Left colon (tissue), 2 donors: ENCODE measurements around the gene LY6G6F. TPM values are rescaled to one million over a fixed set of nuclear protein-coding genes. Genes with fewer than 3 reads are reported as not detected.
A peak's percentile ranks its signal among the peaks of the same experiment; 100 is the strongest.

Source experiments
- ATAC-seq: fragments of 200-7000 bp; cut with Tn5 transposase; one replicate; pipeline ENCODE4 v1.9.1; 2020; ENCODE audit warnings: mild to moderate bottlenecking, moderate library complexity
- DNase-seq, 2 donors: peaks; one replicate each; pipeline ENCODE4 v3.0.0-alpha.2; 2020
- intact Hi-C, 2 donors: fragments of 100-400 bp; cut with DNase I in 1 of 2; cut with micrococcal nuclease in 1 of 2; formaldehyde crosslinking; loops; one replicate each; pipeline versions ENCODE4 v1.11.2 to v1.14.0; 2022; cut with DNase I, micrococcal nuclease
- total RNA-seq, 2 donors: library from RNA; stranded (reverse); fragmentation: NEBNext Ultra II Directional; extraction: Animal tissue kit (Norgen Biotek cat#: 25700); gene quantifications; one replicate each; pipeline ENCODE4 v1.2.1, GENCODE V29; 2021
- donor health status: DM: no; HTN: no; CAD: no.
- donor health status: DM: yes; HTN: yes; CAD: no.

LY6G6F gene
- total RNA-seq, 2 donors from 2014 or later = not detected

DNA sequence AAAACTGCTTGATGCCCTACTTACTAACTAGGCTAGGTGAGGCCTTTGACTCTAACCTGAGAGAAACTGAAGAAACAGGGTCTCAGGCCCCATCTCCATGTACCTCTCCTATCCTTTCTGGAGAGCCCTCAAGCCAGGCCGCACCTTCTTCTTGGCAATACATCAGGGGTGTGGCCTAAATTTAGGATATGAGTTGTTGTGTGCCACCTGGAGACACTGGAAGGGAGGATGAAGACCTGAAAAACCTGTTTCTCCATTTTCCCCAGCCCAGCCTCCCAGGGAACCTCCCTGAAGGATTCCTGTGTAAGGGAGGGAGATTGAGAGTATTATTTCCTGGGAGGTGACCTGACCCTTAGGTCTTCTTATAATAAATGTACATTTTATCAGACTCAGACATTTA, 11.6 kb downstream of the LY6G6F start:
- ATAC-seq (peak; percentile 84), DNase-seq (peak in 1 of 2 donors; percentile 74)
- intact Hi-C loops = no loop called here

DNA sequence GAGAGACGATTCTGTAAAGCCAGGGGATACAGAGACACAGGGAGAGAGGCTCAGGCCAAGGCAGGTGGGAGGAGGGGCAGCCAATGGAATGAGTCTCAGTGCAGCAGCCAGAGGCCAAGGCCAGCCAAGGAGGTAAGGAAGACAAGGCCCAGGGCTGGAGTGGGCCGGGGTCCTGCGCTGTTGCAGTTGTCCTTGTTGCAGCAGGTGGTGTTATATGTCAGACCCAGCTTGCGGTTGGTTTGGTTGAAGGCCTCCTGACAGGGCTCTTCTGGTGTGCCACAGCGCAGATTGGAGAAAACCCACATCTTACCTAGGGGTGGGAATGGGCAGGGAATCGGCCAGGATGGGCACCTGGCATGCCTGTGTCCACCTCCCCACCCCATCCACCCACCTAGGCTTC, 12.3 kb downstream of the LY6G6F start:
- intact Hi-C loops = no loop called here
- no peak for ATAC-seq
- no peak for DNase-seq

DNA sequence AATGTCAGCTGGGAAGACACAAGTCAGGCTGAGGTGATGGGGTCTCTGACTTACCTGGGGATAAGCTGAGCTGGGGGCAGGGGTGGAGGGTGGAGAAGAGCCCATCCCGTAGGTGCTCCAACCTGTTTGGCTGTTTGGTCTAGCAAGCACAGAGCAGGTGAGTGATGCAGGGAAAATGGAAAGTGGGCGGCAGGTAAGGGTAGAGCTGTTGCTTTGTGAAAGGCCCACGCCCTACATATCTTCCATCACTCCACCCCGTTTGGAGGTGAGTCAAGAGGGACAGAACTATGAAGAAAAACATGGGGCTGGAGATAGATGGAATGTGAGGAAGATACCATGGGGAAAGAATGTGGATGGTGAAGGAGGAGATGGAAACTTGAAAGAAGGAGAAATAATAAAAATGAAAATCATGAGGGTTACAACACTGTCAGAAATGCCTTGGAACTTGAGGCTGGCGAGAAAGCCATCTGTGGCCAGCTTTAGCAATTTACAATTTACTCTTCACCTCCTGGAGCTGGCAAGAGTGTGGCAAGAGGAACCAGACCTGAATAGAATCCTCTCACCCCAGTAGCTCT, 13.6 kb downstream of the LY6G6F start:
- ATAC-seq (peak; percentile 15), DNase-seq (no peak)
- intact Hi-C loops = no loop called here

DNA sequence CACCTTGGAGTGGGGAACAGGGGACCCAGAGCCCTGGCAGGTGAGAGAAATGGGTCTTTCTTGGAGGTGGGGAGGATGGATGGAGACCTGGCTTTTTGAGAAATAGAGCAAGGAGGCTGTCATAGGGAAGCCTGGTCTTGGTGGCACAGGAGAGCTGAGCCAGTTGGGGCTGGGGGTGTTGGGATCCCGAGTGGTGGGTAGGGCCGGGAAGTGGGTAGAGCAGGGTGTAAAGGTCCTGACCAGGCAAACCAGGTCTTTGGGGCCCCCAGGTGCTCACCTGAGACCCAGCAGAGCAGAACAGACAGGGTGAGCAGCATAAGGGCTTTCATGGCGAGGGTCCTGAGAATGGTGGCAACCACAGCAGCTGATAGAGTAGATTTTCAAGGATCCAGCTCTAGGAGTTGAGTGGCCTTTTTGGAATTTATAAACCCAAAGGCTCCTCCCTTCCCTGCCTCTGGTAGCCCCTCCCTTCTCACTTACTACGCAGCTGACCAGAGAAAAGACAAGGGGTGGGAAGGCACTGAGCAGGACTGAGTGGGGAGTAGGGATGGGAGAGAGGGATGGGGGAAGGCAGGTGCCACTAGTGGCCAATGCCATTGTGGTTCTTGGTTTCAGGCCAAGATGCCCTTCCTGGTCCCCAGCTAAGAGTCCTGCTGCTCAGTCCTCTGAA, 14.8 kb downstream of the LY6G6F start, which contains the start of gene LY6G6C:
TSS of gene LY6G6C (minus strand) at position 396 of the 670 bp plus-strand sequence. CDS start at position 329, 67 bp downstream.
- intact Hi-C loops = no loop called here
- DNase-seq (no peak), ATAC-seq (no peak)

DNA sequence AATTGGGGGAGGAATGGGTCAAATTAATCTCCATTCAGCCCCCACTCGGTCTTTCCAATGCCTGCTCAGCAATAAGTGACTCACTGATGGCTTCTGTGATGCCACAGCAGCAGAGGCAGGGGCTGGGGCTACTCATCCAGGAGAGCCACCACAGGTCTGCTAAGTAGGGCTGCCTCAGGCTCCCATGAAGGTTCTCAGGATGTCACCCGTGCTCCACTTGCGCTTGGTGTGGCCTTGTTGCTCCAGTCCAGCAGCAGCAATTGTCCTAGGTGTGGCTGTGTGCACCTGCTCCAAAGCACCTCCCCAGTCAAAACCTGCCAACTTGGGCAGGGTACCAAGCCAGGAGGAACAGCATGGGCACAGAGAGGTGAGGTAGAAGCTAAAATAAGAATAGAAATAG, 15.5 kb downstream of the LY6G6F start:
- intact Hi-C loops = no loop called here
- ATAC-seq (peak; percentile 12), DNase-seq (no peak)

DNA sequence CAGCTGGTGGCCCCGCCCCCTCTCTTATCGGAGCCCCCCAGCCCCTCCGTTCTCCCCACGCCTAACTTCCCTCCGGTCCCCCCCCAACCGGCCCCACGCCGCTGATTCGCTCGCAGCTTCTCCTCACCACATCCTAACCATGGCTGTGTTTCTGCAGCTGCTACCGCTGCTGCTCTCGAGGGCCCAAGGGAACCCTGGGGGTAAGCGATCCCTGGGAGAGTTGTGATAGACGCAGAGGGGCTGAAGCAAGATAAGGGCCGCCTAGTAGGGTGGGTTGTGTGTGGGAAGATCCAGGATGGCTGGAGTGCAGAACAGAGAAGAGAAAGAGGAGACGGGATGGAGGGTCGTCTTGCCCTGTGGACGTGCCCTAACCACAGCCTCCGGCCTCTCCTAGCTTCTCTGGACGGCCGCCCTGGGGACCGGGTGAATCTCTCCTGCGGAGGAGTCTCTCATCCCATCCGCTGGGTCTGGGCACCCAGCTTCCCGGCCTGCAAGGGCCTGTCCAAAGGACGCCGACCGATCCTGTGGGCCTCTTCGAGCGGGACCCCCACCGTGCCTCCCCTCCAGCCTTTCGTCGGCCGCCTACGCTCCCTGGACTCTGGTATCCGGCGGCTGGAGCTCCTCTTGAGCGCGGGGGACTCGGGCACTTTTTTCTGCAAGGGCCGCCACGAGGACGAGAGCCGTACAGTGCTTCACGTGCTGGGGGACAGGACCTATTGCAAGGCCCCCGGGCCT, 16.7 kb downstream of the LY6G6F start, which contains the start of gene MPIG6B:
TSS of gene MPIG6B (plus strand) at position 129 of the 735 bp plus-strand sequence. CDS start at position 140, 11 bp downstream.
- ATAC-seq (no peak), DNase-seq (no peak)
- intact Hi-C loops = no loop called here

DNA sequence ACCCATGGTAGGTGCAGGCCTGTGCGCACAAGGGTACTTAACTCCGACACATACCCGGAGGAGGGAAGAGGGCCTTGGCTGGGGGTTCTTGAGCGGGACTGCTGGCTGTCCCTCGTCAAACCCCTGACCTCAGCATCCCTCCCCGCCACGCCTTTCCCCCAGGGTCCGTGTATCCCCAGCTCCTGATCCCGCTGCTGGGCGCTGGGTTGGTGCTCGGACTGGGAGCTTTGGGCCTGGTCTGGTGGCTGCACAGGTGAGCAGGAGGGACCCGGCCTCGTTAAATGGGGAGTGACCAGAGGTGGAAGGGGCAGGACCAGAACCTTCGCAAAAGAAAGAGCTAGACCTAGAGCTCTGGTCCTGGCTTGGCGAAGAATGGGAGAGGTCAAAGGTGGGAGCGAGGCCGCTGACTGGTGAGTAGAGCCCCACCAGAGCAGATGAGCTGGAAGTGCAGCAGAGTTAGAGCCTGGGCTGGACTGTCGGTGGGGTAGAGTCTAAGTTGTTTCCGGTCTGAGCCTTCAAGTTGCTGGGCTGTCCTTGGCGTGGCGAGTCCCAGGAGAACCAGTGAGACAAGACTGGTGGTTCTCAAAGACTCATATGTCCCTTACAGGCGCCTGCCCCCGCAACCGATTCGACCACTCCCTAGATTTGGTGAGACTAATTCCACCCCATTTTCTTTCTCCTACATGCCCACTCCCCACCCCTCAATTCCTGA, 17.5 kb downstream of the LY6G6F start:
- DNase-seq (no peak), ATAC-seq (no peak)
- intact Hi-C loops = no loop called here

DNA sequence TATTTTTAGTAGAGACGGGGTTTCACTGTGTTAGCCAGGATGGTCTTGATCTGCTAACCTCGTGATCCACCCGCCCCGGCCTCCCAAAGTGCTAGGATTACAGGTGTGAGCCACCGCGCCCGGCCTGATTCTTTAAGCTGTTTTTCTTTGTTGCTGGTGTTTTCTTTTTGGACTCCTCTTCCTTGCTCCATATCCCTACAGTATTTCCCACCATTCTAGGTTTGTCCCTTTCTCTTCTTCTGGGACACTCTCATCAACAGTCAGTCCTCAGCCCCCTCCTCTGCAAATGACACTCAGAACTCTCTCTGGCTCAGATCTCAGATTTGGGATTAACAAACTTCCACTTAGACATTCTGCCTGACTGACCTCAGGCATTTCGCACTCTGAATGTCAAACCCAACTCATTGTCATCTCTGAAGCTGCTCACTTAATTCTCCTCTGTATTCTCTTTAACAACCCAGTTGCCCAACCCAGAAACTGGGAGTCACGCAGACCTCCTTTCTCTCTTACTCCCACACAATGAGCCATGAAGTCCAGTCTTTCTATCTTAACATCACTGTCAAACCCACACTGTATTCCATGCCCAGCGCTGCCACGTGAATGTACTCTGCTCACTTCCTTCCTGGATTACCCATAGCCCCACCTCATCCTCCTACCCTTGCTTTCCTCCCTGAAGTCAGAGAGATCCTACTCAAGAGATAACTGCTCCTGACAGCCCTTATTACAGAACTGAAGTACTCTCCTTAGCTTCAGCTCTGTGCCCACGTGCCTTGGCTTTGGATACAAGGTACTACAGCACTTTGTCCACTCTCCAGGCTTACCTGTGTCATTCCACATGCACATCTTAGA, 19.1 kb downstream of the LY6G6F start:
- intact Hi-C loops = no loop called here
- DNase-seq (no peak), ATAC-seq (no peak)

DNA sequence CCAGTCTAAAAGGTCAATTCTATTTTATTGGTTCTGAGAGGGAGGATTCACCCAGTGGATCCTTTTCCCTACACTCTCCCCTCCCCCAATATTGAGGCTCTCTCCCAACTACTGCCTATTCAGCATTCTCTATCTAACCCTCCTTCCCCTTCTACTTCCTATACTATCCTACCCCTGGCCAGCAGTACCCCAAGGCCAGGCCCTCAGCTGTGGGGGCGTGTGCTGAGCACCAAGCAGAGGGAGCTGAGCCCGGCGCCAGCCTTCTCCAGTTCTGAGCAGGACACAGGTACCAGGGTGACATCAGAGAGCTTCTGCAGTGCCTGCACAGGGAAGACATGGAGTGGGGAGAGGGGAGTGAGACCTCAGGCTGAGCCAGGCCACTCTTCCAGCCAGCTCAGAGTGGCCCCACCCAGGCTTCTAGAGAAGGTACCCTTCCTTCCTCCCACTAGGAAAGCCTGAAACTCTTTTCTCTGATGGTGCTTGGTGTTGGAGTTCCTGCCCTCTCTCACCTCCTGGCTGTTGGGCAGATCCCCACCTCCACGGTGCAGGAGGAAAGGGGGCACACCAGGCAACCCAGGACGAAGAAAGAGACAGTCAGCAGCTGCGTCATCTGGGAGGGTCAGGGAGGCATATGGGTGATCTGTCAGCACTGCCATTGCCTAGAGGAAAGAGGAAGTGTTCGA, 20.5 kb downstream of the LY6G6F start:
- intact Hi-C loops = no loop called here
- ATAC-seq = peak; percentile 21
- no peak for DNase-seq

DNA sequence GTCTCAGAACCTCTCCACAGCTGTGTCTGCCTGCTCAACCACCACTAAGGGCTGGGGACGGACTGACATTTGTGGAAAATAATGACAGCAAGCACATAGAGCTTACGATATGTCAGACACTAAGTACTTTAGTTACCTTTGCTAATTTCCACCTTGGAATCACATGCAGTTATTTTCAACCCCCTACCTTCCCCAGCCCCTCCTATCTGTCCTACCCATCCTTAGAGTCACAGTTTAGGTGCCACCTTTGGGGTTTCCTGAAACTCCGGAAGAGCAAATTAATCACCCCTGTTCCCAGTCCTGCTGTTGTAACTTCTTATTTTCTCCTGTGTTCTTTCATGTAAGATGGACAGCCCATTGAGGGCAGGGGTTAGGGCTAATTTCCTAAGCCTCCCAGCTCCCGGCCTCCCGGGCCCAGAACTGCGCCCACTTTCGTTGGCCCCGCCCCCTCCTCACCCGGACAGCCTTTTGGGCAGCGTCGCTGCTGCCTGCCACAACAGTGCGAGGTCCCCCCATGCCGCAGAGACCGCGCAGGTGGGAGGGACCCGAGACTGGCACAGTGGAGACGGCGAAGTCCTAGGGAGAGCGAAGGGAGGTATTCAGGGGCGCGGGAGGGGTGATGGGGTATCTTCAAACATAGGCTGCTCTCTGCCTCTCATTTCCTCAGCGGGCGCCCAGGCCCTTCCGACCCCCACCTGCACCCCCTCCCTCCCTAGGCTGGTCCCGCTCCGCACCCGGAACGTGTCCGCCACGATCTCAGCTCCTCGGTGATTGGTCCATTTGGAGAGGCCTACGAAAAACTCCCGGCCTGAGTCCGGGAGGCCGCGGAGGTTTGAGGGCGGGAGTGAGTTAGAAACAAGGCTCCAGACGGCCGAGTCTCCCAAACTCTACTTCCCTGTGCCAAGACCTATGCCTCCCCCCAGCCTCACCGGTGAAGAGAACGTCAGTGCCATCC, 21.3 kb downstream of the LY6G6F start:
- intact Hi-C loops = no loop called here
- DNase-seq = no peak
- ATAC-seq = no peak

DNA sequence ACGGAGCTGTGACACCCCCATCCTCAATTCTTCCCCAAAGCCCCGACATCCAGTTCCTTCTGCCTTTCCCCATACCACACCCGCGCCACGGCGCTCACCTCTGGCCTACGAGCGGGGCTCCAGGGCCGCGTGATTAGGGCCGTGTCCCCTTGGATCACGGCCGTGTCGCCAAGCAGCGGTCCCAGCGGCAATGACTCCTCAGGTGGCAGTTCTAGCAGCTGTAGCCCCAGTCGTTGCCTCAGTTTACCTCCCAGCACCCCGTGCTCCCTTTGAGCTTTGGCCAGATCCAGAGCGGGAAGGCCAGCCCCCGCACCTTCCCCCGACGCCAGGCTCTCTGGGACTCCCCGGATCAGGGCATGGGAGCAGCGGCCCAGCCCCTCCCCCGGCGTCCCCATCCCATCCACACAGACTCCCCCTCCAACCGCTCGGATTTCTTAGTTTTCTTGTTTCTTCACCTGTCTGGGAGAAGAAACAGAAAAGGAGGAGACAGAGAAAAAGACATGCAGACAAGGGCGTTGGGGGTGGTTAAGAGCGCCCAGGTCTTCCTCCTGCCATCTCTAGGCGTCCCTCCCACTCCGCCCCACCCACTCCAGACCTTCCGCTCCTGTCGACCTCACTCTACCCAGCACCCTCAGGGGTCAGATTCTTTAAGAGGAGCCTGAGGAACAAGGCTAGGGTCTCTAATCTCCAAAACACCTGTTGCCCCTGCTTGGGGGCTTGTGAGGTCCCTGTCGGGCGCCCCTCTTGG, 22.3 kb downstream of the LY6G6F start, which contains the start of gene DDAH2:
TSS of gene DDAH2 (minus strand) at position 533 of the 748 bp plus-strand sequence. CDS start at position 395, 138 bp downstream.
- intact Hi-C loops = no loop called here
- ATAC-seq = peak; percentile 59
- DNase-seq = peak; percentile 48 to 54

DNA sequence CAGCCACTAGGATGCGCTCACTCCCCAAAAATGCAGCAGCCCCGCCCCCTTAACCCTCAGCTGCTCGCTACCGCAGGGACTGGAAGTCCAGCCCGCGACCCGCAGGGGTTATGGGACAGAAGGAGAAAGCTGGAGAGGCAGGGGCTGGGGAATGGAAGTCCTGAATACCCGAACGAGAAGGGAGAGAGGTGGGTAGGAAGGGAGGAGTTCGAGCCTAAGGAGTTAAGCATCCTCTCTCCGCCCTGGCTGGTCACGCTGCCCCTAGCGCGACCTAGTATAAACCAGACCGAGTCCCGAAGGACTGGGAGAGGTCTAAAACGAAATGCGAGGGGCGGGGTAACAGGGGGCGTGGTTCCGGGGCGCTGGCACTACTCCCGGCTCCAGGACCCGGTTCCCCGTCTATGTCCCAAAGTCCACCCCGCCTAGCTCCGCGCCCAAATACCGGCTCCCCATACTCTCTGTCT, 22.9 kb downstream of the LY6G6F start:
- ATAC-seq (peak; percentile 78), DNase-seq (peak; percentile 95 to 97)
- intact Hi-C loops = no loop called here

DNA sequence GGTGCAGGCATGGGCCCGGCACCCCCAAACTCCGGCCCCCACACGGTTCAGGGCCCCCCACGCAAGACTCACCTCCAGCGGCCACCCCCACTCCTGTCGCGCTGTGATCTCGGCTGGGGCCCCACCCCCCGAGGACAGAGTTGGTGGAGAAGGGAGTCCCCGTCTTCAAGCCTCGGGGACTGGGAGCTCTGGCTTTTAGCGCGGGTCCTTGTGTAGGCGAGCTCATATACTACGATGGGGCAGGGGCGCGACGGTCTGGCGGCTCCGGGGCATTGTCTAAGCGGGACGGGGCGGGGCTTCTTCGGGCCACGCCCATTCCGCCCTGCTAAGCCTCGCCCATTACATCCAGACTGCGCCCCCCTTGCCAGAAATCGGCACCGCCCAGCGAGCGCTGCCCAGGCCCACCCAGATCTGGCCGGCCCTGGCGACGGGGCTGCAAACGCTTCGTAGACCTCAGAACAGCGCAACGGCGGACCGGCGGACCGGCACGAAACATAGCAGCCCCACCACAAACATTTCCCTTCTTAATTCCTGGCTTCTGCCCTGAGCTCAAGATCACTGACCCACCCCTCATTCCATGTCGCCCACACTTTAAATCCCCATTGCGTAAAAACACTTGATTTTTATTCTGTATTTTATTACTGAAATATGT, 23.4 kb downstream of the LY6G6F start:
- intact Hi-C loops = no loop called here
- peak; percentile 90 to 93 for DNase-seq
- ATAC-seq = peak; percentile 64

DNA sequence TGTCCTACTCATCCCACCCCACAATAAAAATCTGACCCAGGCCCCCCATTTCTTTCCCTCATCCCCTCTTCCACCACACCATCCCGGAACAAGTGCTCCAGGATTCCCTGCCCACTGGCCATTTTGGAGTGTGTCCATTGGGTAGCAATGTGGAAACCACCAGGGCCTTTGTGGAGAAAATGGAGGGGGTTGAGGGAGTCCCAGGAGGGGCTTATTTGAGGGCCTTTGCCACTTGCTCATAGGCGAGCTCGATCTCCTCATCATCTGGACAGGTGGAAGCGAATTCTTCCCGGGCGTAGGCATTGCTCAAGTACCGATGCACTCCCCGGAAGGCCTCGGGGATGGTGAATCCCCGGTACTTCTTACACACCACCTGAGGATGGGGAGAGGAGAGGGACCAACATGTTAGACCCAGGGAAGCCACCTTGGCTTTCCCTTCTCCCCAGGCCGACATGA, 24.0 kb downstream of the LY6G6F start:
- no peak for ATAC-seq
- DNase-seq = no peak
- intact Hi-C loops = no loop called here

DNA sequence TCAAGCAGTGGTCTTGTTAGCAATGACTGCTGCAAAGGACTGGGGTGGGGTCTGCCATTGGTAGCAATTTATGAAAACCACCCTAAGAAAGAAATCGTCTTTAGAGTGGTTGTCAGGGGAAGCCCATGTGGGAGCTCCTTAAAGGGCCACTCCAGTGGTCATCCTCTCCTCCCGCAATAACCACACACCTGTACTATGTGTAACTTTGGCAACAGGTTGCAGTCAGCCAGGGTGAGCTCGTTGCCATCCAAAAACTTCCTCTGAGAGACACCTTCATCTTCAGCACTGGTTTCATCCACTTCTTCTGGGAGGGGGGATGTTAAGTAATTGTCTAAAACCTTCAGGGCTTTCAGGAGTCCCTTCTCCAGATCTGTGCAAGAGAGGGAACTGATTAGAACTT, 25.4 kb downstream of the LY6G6F start:
- intact Hi-C loops = no loop called here
- DNase-seq = no peak
- ATAC-seq = no peak
